GM21529 (cell line): ENCODE results near the gene SLC2A3.
A peak's percentile ranks its signal among the peaks of the same experiment; 100 is the strongest.
"Not testable (repeated sequence)": the region's sequence is repeated elsewhere in the genome, so short reads cannot be mapped to it uniquely, and the experiment has no call there.

Source experiments
- ATAC-seq: cut with Tn5 transposase; IDR thresholded peaks from one replicate; pipeline ENCODE4 v1.9.1; 2021; ENCODE audit not compliant: unreplicated experiment

SLC2A3 gene

DNA sequence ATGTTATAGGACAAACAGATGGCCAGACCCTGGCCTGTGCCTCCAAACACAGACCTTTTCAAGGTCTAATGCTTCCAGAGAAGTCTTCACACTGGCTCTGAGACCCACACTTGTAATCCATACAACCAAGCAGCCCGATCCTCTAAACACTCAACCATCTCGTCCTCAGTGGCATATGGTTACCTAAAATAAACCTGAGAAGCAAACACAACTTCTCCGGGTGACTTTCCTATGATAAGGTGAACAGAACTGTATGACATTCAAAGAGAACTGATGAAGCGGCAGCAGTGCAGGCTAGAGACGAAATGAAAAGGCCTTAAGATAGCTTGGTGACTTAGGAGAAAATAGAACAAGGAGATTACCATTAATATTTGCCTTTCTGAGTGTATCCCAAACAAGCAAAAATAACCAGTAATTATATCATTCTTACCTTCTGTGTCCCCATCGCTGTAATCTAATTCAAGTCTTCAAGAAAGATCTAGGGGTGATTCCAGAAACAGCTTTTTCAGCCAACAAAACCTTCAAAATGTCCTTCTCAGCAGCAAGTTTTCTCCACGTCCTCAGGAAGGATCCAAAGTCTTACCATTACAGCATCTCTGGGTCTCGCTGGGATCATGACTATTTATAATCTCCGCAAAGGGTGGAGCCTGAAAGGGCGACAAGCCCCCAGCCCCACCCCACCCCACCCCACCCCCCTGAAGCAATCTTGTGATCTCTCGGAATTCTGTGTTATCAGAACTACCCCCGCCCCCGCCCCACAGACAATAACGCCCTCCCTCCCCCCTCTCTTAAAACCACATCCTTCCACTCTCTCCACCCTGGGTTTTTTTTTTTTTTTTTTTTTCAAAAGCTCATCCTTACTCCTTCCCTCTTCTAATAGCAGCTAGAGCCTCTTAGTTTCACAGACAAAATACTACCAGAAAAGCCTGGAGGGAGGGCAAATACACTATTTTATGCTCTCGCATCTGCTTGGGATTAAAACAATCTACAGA, at the start of gene SLC2A3:
TSS of gene SLC2A3 (minus strand) at position 598 of the 992 bp plus-strand sequence. CDS start at position 445, 153 bp downstream.
- ATAC-seq, result peak; percentile 46

GRCh38 chr12:7984900-7985299, 48.9 kb upstream of the SLC2A3 start:
- ATAC-seq, result no peak

DNA sequence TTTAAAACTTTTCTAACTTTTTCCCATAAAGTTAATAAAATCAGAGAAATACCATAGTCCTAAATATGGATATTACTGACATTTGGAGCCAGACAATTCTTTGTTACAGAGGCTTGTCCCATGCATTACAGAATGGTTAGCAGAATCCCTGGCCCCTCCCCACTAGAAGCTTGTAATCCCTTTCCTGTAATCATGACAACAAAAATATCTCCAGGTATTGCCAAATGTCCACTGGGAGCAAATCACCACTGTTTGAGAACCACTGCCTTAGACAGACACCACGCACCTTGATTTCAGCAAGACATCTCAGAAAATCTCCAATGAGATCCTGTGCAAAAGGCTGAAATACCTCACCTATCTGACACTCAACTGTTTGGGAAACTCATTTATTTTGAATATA, 47.5 kb upstream of the SLC2A3 start:
- not testable (repeated sequence) for ATAC-seq

DNA sequence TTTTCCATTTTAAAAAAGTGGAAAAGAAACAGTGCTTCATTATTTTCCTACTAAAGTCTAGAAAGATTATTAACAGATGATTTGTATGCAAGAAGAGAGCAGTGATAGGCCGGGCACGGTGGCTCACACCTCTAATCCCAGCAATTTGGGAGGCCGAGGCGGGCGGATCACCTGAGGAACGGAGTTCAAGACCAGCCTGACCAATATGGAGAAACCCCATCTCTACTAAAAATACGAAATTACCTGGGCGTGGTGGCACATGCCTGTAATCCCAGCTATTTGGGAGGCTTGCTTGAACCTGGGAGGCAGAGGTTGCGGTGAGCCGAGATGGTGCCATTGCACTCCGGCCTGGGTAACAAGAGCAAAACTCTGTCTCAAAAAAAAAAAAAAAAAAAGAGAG, 47.0 kb upstream of the SLC2A3 start:
- not testable (repeated sequence) for ATAC-seq

- ATAC-seq, result not testable (repeated sequence)
These were observed 46.3 kb upstream of the SLC2A3 start for GRCh38 chr12:7982332-7982735.

GRCh38 chr12:7981446-7981845, 45.5 kb upstream of the SLC2A3 start:
- ATAC-seq, result no peak

DNA sequence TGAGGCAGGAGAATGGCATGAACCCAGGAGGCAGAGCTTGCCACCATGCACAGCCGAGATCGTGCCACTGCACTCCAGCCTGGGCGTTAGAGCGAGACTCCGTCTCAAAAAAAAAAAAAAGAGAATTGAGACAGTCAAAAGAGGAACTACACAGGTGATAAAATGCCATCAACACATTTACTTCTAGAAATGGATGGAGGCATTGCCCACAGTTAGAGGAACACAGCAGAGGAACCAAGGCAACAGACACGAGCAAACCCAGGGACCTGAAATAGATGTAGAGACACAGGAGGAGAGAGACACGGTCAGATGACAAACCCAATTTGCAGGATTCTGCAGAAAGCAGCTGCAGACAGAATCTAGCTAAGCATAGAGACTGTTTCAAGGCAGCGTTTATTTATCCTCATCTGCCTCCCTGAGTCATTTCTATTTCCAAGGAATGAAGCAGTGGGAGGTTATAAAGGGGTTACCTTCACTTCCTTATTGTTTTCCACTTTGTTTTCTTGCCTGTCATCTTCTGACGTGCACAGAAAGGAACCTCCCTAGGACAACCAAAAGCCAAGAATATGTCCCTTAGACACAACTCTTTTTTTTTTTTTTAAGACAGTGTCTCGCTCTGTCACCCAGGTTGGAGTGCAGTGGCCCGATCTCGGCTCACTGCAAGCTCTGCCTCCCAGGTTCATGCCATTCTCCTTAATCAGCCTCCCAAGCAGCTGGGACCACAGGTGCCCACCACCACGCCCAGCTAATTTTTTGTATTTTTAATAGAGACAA, 41.6 kb upstream of the SLC2A3 start:
- ATAC-seq, result peak; percentile 81

DNA sequence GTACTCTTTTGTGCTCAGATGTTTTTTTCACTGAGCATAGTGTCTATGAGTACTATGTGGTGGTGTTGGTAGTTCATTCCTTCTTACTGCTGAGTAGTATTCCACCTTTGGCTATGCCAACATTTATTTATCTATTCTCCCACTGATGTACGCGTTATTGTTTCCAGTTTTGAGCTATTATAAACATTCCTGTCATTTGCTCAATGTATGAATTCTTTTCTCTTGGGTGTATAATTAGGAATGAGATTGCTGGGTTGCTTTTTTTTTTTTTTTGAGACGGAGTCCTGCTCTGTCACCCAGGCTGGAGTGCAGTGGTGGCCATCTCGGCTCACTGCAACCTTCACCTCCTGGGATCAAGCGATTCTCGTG, 37.5 kb upstream of the SLC2A3 start:
- ATAC-seq, result no peak

GRCh38 chr12:7972734-7973456, 36.9 kb upstream of the SLC2A3 start:
- ATAC-seq, result no peak

DNA sequence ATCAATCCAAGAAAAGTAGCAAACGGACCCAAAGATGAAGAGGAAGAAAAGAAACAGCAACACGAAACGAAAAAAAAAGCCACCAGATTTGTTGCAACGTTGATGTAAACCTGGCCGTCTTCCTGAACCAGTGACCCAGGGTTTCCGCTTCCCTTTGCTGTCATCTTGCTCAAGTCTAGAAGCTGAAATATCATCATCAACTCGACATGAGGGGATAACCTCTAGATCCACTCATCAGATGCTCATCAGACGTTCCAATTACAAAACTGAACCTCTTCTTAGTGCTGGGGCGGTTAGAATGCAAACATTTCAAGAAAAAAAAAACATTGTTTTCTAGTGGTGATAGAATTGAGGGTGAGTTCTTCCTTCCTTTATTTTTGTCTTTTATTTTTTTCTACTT, 36.3 kb upstream of the SLC2A3 start:
- ATAC-seq, result not testable (repeated sequence)

GRCh38 chr12:7971765-7972164, 35.8 kb upstream of the SLC2A3 start:
- not testable (repeated sequence) for ATAC-seq

DNA sequence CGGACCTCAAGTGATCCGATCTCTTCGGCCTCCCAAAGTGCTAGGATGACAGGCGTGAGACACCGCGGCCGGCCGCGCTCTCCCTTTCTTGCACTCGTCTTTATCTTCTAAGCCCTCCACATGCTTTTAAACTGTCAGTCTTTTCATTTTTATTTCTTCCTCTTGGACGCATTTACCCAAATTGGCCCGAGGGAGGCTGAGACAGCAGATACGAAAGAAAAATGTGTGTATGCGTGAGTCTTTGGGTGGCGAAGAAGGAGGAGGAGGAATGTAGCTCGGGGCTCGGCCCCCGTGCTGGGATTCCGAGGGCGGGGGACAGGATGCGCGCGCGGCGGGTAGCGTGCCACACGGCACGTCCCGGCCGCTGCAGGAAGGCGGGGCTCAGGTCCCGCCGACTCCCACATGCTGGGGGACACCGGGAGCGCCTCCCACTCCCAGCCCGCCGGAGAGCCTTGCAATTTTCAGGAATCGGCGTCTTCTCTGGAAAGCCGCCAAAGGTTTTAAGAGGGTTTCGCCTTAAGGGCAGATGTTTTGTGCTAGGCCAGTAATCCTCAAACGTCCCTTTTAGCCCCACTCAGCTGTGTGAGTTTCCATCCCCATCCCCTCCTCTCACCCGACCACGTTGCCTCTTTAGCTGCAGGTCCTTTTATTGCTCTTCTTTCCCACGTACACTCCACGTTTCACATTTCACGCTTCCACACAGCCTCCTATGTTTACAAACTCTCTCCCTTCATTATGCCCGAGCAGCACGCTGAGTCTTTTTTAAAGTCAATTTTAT, 34.7 kb upstream of the SLC2A3 start:
- peak; percentile 92 for ATAC-seq

DNA sequence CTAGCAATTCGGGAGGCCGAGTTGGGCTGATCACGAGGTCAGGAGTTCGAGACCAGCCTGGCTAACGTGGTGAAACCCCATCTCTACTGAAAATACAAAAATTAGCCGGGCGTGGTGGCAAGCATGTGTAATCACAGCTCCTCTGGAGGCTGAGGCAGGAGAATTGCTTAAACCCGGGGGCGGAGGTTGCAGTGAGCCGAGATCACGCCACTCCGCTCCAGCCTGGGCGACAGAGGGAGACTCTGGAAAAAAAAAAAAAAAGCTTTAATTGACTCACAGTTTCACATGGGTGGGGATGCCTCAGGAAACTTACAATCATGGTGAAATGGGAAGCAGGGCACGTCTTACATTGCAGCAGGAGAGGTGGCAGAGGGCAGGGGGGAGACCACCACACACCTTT, 30.6 kb upstream of the SLC2A3 start:
- ATAC-seq, result no peak

- not testable (repeated sequence) for ATAC-seq
These were observed 28.7 kb upstream of the SLC2A3 start for GRCh38 chr12:7964669-7965068.

DNA sequence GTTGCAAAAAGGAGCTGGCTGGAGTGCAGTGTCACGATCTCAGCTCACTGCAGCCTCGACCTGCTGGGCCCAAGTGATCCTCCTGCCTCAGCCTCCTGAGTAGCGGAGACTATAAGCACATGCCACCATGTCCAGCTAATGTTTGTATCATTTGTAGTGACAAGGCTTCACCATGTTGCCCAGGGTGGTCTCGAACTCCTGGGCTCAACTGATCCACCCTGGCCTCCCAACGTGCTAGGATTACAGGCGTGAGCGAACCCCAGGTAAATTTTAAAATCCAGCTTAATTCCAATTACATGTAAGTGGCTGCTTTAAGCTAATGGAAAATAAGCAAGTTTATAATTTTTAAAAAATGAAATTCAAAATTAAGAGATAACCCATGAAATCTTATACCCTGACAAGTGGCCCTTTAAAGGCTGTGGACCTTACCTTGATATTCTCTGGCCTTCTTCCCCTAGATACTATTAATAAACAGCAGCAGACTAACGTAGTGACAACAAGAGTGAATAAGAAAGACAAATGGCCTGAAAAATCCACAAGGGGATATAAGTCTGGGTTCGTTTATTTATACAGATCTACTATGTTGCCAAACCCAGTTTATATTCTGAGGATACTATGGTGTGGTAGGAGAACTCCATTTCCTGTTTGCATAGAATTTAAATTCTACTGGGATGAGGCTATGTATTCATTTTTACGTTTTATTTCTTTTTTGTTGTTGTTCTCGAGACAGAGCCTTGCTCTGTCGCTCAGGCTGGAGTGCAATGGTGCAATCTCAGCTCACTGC, 25.6 kb upstream of the SLC2A3 start:
- ATAC-seq, result no peak

DNA sequence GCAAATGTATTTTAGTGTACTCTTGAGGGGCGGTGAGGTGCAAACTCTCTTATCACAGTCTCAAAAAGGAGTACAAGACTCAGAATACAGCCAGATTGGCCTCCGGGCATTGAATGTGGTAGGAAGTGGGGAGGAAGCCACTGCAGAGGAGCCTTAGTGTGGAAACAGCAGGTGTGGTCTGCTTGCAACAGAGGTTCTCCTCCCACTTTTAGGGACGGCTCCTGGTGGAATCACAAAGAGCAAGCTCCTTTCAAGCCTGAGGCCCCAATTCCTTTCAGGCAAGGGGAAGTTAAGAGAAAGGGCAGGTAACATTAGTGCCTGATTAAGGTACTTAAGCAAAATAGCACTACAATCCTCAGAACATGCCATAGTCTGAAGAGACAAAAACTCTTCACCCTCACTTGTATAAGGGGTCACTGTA, 23.7 kb upstream of the SLC2A3 start:
- ATAC-seq, result peak; percentile 54

DNA sequence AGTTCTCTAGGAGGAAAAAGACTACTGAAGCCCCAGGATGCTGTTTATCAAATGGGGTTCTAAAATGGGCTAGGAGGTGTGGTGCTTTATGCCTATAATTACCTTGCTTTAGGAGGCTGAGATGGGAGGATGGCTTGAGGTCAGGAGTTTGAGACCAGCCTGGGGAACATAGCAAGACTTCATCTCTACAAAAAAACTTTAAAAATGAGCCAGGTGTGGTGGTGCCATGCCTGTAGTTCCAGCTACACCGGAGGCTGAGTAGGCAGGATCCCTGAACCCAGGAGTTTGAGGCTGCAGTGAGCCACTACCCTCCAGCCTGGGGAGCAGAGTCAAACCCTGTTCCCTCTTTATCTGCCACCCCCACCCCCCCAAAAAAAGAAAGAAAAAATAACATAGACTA, 23.3 kb upstream of the SLC2A3 start:
- ATAC-seq, result no peak

DNA sequence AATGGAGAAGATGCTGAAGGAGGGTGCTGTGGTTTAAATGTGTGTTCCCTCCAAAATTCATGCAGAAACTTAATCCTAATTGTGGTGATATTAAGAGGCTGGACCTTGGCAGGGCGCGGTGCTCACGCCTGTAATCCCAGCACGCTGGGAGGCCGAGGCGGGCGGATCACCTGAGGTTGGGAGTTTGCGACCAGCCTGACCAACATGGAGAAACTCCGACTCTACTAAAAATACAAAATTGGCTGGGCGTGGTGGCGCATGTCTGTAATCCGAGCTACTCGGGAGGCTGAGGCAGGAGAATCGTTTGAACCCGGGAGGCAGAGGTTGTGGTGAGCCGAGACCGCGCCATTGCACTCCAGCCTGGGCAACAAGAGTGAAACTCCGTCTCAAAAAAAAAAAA, 18.9 kb upstream of the SLC2A3 start:
- not testable (repeated sequence) for ATAC-seq

GRCh38 chr12:7954418-7954817, 18.4 kb upstream of the SLC2A3 start:
- ATAC-seq, result not testable (repeated sequence)

- not testable (repeated sequence) for ATAC-seq
These were observed 17.9 kb upstream of the SLC2A3 start for GRCh38 chr12:7953912-7954311.
